HCT116 (cell line): ENCODE data around the gene MAGEA6.

Source experiments
- ATF3 ChIP-seq: IDR thresholded peaks from 2 replicates; pipeline ENCODE4 v1.6.1; 2012
- CEBPB ChIP-seq: IDR thresholded peaks from 2 replicates; pipeline ENCODE4 v1.6.1; 2012; ENCODE audit warnings: low read depth
- CTCF ChIP-seq, 3 experiments: fragments of 200-600 bp in 1 of 3; sonication (generic) in 1 of 3; IDR thresholded peaks in 2 of 3; conservative IDR thresholded peaks in 1 of 3; 2 replicates each; pipeline ENCODE4 v1.5.1; 2012 to 2017; ENCODE audit warnings: low read depth in 2 of 3, low read length in 2 of 3, antibody characterized with exemption in 1 of 3, borderline replicate concordance in 1 of 3, control low read depth in 1 of 3, mild to moderate bottlenecking in 1 of 3, mixed read lengths in 1 of 3, mixed run types in 1 of 3, moderate library complexity in 1 of 3; ENCODE audit not compliant: insufficient read depth in 1 of 3
- ELF1 ChIP-seq: IDR thresholded peaks from 2 replicates; pipeline ENCODE4 v1.6.1; 2012; ENCODE audit warnings: low read depth, borderline replicate concordance
- EZH2phosphoT487 ChIP-seq: fragments of 200-600 bp; IDR thresholded peaks from 2 replicates; pipeline ENCODE4 v1.6.1; 2018; ENCODE audit warnings: antibody characterized with exemption, borderline replicate concordance
- JUND ChIP-seq: IDR thresholded peaks from 2 replicates; pipeline ENCODE4 v1.6.1; 2012
- POLR2A ChIP-seq: IDR thresholded peaks from 2 replicates; pipeline ENCODE4 v1.7.0; 2011; ENCODE audit warnings: borderline replicate concordance; ENCODE audit not compliant: insufficient read depth, insufficient read length; ENCODE audit errors: extremely low read depth
- POLR2AphosphoS5 ChIP-seq: IDR thresholded peaks from 2 replicates; pipeline ENCODE4 v1.6.1; 2011; ENCODE audit warnings: mild to moderate bottlenecking, low read depth, low read length, moderate library complexity
- REST ChIP-seq: IDR thresholded peaks from 2 replicates; pipeline ENCODE4 v1.6.1; 2012; ENCODE audit warnings: low read depth
- SIN3A ChIP-seq: IDR thresholded peaks from 2 replicates; pipeline ENCODE4 v1.6.1; 2012; ENCODE audit warnings: low read depth
- TCF7L2 ChIP-seq: IDR thresholded peaks from 2 replicates; pipeline ENCODE4 v1.7.0; 2011; ENCODE audit warnings: borderline replicate concordance, inconsistent platforms; ENCODE audit not compliant: insufficient read depth, insufficient read length; ENCODE audit errors: extremely low read depth
- YY1 ChIP-seq: IDR thresholded peaks from 2 replicates; pipeline ENCODE4 v1.6.1; 2011; ENCODE audit warnings: low read length, low read depth, moderate library complexity, mild to moderate bottlenecking; ENCODE audit not compliant: insufficient replicate concordance; ENCODE audit errors: extremely low read depth
- ZNF274 ChIP-seq: fragments of 200-500 bp; sonication (Bioruptor generic); IDR thresholded peaks from 2 replicates; pipeline ENCODE4 v1.6.1; 2014; ENCODE audit warnings: mild to moderate bottlenecking, low read depth, low read length, inconsistent platforms

GRCh38 chrX:152735860-152736511 lies 33.5 kb downstream of the MAGEA6 start:
- TF ChIP-seq CTCF (IDR thresholded peaks at IDR 0.05 in 2 of 3, conservative IDR thresholded peaks at IDR 0.05 in 1 of 3; ENCODE audit: borderline replicate concordance in 1 of 3, insufficient read depth in 1 of 3, low read depth in 2 of 3, low read length in 2 of 3) (no peak), ZNF274 (no peak), YY1 (no peak), TCF7L2 (no peak), CEBPB (no peak), REST (no peak), ELF1 (no peak), JUND (no peak), EZH2phosphoT487 (no peak), POLR2A (no peak), SIN3A (no peak), ATF3 (no peak), POLR2AphosphoS5 (no peak)
